ENCODE measurements around the gene ENTPD2. TPM values are rescaled to one million over a fixed set of nuclear protein-coding genes. Genes with fewer than 3 reads are reported as not detected.

Gene ENTPD2
- total and polyA plus RNA-seq, 10 of the 15 experiments (the other 5 are each of a cell fraction or from before 2014, with no cell fraction given) = 0.15 to 1.8 (median 0.65) TPM; not detected in 2

DNA sequence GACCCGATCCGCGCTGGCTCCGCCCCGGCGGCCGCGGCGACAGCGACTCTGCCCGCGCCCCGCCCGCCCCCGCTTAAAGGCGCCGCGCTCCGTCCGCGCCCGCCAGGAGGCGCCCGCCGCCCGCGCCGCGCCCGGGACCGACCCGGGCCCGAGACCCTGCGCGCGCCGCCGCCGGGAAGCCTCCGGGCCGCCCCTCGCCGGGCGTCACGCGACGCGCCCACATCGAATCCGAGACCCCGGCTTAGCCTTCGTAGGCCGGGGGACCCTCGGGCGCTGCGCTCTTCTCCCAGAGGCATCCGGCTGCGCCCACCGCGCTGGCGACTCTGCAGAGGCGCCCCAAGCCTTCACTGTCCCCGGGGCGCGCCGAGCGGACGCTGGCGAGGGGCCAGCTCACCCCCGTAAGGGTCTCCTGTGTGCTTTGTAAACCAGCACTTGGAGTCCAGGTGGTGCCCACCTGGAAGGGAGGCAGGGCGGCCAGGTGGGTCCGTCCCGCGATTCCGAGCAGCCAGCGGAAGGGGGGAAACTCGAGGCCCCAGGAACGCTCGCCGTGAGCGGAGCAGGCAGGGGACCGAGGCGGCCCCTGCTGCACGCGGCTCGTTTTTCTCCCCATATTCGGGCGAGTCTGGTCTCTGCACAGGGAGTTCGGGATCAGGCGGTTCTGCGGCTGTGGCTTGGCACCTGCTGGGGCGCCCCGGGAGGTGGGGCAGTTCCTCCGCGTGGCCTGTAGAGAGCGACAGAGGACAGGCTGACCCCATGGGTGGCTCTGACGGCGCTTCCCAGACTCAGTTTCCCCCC is 25.4 kb downstream of the ENTPD2 start:
- ChIA-PET POLR2A (interaction anchor here (0.5 to 1.0 kb wide), 2 partner anchors 36 to 142 kb away, joined by 4 read pairs; partner anchors contain the start of genes PAXX and TRAF2), SMC1A (ENCODE audit: uncharacterized antibody, unreplicated experiment) (interaction anchor here (1.3 to 2.1 kb wide), 3 partner anchors 40 to 80 kb away, joined by 4 to 14 read pairs (median 6); no protein-coding TSS in a partner anchor), CTCF (interaction anchor here (0.7 to 4.7 kb wide), 42 partner anchors 10 to 263 kb away, joined by 3 to 65 read pairs (median 5); partner anchors contain the start of genes AJM1, C8G, CLIC3 and MAN1B1), RAD21 (ENCODE audit: unreplicated experiment) (interaction anchor here (1.2 to 2.1 kb wide), 8 partner anchors 18 to 262 kb away, joined by 3 to 23 read pairs (median 4); partner anchors contain the start of gene AJM1)
- Histone ChIP-seq H3K4me1 (ENCODE audit: control insufficient read depth, insufficient read depth, low read length) (peaks cover 40% of the 10 kb centered on the region), H4K20me1 (ENCODE audit: control insufficient read depth, insufficient read depth) (no peaks in the 10 kb centered on the region), H3K4me3 (peak overlapping the region; percentile 68), H3K79me2 (ENCODE audit: control insufficient read depth, insufficient read depth, low read length) (no peaks in the 10 kb centered on the region), H3K27me3 (replicated peaks in 1 of 2; ENCODE audit: control insufficient read depth in 2 of 2, insufficient read depth in 2 of 2, low read length in 1 of 2) (peaks cover 0 to 2% of the 10 kb centered on the region in 2 experiments; a peak in 2 of 4 replicates), H2AFZ (ENCODE audit: control insufficient read depth, low read depth, low read length) (peak overlapping the region; percentile 34; the same call in 1 of the 2 replicates), H3K27ac (ENCODE audit: control insufficient read depth, insufficient read depth) (no peak overlapping the region), H3K9me3 (replicated peaks; ENCODE audit: control insufficient read depth, insufficient read depth, low read length) (no peaks in the 10 kb centered on the region), H3K36me3 (ENCODE audit: control insufficient read depth in 2 of 2, insufficient read depth in 2 of 2, low read length in 1 of 2) (no peaks in the 10 kb centered on the region), H3K9ac (ENCODE audit: control insufficient read depth, insufficient read depth, low read length) (no peak overlapping the region), H3K4me2 (ENCODE audit: control insufficient read depth, insufficient read depth) (peak overlapping the region; percentile 77)
- no TSS peak for BruUV-seq (replicated peaks)
- DNase-seq (ENCODE audit: low read depth, low spot score) (no peak), FAIRE-seq (no peak), ATAC-seq (peak; percentile 51)
- in situ Hi-C loops (cut with MboI) (no loop called here), intact Hi-C loops (cut with micrococcal nuclease; ENCODE audit: unreplicated experiment) (no loop called here)
- under 1% methylated on average over 74 of the region's 98 CpGs for WGBS (ENCODE audit: insufficient coverage, insufficient replicate concordance, low lambda C conversion rate, missing lambda C conversion rate)
- TF ChIP-seq DPF2 (IDR thresholded peaks at IDR 0.05) (0 out of 2 replicates have a peak, but pooled peaks have one; percentile 25), NR2F1 (conservative IDR thresholded peaks at IDR 0.05) (no peak), RAD21 (IDR thresholded peaks at IDR 0.05; ENCODE audit: insufficient read depth, low read depth, low read length) (0 out of 2 replicates have a peak, but pooled peaks have one; percentile 17), EGR1 (IDR thresholded peaks at IDR 0.05; ENCODE audit: borderline replicate concordance in 1 of 2, low read depth in 2 of 2, low read length in 2 of 2) (peak in 1 of 2 experiments; percentile 96; a peak in 2 of 3 replicates), BHLHE40 (IDR thresholded peaks at IDR 0.05; ENCODE audit: borderline replicate concordance in 1 of 2, low read depth in 2 of 2, low read length in 1 of 2) (peak; percentile 0 to 68; a peak in 1 of 4 replicates), SKIL (IDR thresholded peaks at IDR 0.05; ENCODE audit: low read depth, poor library complexity, severe bottlenecking) (no peak), RUNX3 (IDR thresholded peaks at IDR 0.05; ENCODE audit: low read length) (0 out of 2 replicates have a peak, but pooled peaks have one; percentile 3), SMARCA5 (IDR thresholded peaks at IDR 0.05) (peak; percentile 48; the same call in 1 of the 2 replicates), GATAD2B (conservative IDR thresholded peaks at IDR 0.05; ENCODE audit: low read depth) (0 out of 2 replicates have a peak, but pooled peaks have one; percentile 47), TCF3 (IDR thresholded peaks at IDR 0.05; ENCODE audit: borderline replicate concordance, insufficient read depth, low read depth, low read length) (peak; percentile 54; the same call in 1 of the 2 replicates), JUNB (IDR thresholded peaks at IDR 0.05) (no peak), ATF7 (IDR thresholded peaks at IDR 0.05; ENCODE audit: low read depth) (no peak)
- TF ChIP-seq, protein P1, sequence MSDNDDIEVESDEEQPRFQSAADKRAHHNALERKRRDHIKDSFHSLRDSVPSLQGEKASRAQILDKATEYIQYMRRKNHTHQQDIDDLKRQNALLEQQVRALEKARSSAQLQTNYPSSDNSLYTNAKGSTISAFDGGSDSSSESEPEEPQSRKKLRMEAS (IDR thresholded peaks at IDR 0.05; ENCODE audit: low read depth, low read length) = no peak
- TF ChIP-seq, protein P2, sequence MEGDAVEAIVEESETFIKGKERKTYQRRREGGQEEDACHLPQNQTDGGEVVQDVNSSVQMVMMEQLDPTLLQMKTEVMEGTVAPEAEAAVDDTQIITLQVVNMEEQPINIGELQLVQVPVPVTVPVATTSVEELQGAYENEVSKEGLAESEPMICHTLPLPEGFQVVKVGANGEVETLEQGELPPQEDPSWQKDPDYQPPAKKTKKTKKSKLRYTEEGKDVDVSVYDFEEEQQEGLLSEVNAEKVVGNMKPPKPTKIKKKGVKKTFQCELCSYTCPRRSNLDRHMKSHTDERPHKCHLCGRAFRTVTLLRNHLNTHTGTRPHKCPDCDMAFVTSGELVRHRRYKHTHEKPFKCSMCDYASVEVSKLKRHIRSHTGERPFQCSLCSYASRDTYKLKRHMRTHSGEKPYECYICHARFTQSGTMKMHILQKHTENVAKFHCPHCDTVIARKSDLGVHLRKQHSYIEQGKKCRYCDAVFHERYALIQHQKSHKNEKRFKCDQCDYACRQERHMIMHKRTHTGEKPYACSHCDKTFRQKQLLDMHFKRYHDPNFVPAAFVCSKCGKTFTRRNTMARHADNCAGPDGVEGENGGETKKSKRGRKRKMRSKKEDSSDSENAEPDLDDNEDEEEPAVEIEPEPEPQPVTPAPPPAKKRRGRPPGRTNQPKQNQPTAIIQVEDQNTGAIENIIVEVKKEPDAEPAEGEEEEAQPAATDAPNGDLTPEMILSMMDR (IDR thresholded peaks at IDR 0.05 in 2 of 3, conservative IDR thresholded peaks at IDR 0.05 in 1 of 3; ENCODE audit: control insufficient read depth in 2 of 3, extremely low read depth in 1 of 3, insufficient read depth in 1 of 3, low read depth in 3 of 3, low read length in 3 of 3) = peak; percentile 34 to 72 (median 59); a peak in 5 of 6 replicates
